NCI-H128 (cell line): ENCODE measurements around the gene EBF4.
"Not testable (repeated sequence)": the region's sequence is repeated elsewhere in the genome, so short reads cannot be mapped to it uniquely, and the experiment has no call there.

Experiments used
- DNase-seq: peaks from one replicate; lab custom pipeline; 2025; ENCODE audit not compliant: unreplicated experiment; lab: John Stamatoyannopoulos, UW

The EBF4 gene

DNA sequence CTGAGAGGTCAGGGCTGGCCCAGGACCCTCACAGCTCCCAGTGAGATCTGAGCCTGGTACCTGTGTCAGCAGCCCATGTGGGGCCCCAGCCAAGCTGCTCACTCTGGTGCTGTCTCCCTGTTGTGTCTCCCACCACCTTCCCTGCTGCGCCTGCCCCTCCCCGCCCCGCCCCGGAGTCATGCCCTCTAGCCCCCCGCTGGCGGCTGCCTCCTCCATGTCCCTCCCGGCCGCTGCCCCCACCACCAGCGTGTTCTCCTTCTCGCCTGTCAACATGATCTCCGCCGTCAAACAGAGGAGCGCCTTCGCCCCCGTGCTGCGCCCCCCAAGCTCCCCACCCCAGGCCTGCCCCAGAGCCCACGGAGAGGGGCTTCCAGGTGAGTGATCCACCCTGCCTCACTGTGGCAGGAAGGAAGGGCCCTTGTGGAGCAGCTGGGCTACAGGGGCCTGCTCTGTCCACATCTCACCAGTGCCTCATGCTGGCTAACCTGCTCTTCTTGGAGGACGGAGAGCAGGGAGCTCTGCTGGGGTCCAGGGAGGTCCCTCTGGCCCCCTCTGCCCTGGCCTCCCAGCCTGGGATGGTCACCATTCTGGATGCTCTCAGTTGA is 63.0 kb downstream of the EBF4 start:
- no peak for DNase-seq

- DNase-seq, result no peak
Observed at GRCh38 chr20:2756056-2756611, 63.6 kb downstream of the EBF4 start.

DNA sequence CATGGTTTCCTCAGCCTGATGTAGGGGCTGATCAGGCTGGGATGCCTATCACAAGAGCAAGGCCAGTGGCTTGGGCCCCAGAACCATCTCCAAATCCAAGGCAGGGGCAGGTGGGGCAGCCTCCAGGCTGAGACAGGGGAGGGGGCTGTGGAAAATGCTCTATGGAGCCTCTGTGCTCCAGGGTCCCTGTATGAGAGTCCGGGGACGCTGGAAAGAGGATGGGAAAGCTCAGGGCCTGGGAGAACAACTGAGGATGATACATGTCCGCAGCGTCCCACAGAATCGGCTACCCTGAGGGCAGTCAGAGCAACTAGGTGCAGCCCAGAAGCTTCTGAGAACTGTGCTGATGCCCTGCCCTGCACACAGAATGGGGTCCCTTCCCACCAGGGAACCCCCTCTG is 64.4 kb downstream of the EBF4 start:
- no peak for DNase-seq

- DNase-seq, result no peak
Observed at GRCh38 chr20:2757969-2758368, 65.4 kb downstream of the EBF4 start.

DNA sequence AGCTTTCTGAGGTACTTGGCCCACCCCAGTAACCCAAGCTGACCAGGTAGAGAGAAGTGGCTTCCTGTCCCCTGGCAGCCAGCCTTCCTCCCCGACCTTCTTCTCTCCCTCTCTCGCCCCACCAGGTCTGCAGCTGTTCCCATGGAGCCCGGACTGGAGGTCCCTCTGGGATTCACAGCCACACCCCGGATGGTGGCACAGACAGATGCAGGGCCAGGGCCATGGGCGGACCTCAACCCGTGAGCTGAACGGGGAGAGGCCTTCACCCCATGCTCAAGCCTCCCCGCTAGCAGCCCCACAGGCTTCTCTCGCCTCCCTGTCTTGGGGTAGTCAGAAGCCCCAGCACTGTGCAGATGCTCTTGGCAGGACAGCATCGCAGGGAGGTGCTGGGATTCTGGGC is 66.6 kb downstream of the EBF4 start:
- DNase-seq, result no peak

- DNase-seq, result no peak
Observed at GRCh38 chr20:2759603-2760296, 67.2 kb downstream of the EBF4 start.

GRCh38 chr20:2760297-2760951 is 67.8 kb downstream of the EBF4 start:
- no peak for DNase-seq

- DNase-seq, result no peak
Observed at GRCh38 chr20:2760952-2761305, 68.3 kb downstream of the EBF4 start.

GRCh38 chr20:2761885-2762284 is 69.3 kb downstream of the EBF4 start:
- no peak for DNase-seq

DNA sequence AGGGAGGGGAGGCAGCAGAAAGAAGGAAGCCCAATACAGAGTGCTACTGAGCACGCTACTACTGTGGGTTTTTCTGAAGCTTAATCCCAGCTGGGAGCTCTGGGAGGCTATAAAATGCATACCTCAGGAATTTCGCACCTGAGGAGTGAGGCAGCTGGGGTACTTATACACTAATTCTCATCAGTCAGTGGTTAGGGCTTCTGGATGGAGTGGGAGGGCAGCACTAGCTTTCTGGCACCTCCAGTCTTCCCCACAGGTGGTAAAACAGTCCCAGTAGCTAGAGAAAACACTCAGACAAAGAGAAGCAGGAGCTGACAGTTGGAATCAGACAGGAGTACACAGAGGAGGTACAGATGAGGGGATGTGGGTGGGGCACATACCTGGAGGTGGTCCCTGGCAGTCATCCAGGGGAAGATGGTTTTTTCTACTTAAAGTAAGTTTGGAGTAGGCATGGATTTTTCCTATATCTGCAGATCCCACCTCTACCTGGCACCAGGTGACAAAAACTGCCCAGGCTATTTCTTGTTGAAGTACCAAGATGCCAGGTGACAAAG is 70.1 kb downstream of the EBF4 start:
- DNase-seq, result no peak

GRCh38 chr20:2763186-2763585 is 70.6 kb downstream of the EBF4 start:
- no peak for DNase-seq

DNA sequence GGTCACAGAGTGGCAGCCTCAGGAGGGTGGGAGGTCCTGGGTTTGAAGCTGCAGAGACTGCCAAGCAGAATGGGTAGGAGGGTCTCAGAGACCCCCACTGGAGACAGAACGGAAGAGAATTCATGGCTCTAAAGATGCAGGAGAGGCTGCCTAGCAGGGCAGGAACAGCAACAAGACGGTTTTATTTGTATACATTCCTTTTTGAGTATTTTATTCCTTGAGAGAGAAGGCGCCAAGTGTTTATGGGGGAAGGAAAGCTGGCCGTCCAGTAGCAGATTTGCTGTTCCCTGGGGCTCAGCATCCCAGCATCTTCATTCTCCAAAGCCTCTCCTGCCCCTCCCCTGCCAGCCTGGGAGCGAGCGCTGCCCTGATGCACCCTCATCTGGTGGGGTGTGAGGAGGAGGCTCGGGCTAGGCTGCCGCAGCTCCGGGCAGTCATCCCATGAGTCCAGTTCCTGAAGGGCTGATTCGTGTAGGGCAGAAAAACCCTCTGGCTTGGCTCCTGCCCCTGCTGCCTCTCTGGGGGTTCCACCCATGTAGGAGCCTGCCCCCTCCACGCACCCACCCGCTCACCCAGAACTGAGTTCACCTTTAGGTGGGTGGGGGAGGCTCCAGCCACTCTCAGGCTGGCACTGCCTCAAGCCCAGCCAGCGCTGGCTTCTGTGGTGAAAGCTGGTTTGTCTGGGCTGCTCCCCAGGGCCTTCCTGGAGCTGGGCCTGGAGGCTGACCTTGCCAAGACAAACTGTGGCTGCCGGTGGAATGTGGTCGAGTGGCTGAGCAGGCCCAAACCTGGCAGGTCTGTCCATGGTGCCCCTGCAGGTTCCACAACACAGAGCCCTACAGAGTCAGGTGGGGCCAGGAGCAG is 75.4 kb downstream of the EBF4 start:
- DNase-seq, result no peak

DNA sequence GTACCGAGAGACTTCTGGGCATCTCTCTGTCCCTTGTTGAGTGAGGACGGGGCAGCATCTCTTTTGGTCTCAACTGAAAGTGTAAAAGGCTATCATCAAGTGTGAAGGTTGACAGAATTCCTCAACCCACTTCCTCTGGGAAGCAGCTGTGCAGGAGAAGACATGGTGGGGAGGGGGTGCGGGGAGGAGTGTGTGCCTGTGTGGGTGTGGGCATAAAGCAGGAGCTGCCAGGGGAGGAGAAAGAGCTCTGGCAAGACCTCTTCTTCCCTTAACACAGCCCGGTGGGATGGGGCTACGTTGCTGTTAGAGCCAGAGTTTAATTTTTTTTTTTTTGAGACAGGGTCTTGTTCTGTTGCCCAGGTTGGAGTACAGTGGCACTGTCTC is 76.0 kb downstream of the EBF4 start:
- DNase-seq, result no peak

DNA sequence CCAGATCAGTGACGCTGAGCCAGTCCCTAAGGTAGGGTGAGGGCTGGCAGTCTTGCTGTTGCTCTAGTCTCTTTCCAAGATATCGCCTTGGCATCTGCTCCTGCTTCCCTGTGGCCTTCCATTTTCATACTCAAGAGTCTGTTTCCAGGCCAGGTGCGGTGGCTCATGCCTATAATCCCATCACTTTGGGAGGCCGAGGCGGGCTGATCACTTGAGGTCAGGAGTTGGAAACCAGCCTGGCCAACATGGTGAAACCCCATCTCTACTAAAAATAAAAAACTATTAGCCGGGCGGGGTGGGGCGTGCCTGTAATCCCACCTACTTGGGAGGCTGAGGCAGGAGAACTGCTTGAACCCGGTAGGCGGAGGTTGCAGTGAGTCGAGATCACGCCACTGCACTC is 77.5 kb downstream of the EBF4 start:
- not testable (repeated sequence) for DNase-seq

DNA sequence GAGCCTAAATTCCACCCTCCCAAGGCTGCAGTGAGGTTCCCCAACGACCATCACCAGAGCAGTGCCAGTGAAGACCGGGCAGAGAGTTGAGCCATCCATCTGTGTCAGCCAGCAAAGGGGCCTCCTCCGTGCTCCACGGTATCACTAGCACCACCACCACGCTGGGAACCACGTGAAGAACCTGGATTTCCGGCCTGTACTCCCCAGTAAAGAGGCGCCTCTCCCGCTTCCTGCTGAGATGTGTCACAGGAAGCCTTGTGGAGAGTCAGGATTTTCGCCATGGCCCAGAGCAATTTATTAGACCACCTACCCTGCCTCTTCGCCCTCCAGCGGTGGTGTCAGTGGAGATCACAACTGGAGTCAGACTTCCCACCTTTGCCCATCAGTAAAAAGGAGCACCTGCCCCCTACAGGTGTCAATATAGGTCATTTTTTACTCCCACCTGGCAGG is 79.1 kb downstream of the EBF4 start:
- no peak for DNase-seq

- no peak for DNase-seq
Observed at GRCh38 chr20:2773812-2774211, 81.2 kb downstream of the EBF4 start.

DNA sequence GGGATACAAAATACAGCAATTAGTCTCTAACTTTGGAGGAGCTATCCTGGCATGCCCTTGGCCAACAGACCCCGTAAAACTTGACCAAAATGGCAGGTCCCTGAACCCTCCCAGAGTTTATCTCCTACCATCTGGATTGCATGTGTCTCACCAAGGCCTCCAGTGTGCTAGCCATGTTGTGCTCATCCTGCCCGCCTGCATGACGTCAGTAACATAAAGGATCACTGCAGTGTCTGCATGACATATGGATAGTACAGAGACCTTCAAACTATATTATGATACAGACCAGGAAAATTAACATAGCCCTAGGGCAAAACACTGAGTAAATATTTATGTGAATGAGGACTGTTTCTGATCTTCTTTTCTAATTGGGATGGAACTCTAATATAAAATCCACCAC is 82.6 kb downstream of the EBF4 start:
- DNase-seq, result no peak

DNA sequence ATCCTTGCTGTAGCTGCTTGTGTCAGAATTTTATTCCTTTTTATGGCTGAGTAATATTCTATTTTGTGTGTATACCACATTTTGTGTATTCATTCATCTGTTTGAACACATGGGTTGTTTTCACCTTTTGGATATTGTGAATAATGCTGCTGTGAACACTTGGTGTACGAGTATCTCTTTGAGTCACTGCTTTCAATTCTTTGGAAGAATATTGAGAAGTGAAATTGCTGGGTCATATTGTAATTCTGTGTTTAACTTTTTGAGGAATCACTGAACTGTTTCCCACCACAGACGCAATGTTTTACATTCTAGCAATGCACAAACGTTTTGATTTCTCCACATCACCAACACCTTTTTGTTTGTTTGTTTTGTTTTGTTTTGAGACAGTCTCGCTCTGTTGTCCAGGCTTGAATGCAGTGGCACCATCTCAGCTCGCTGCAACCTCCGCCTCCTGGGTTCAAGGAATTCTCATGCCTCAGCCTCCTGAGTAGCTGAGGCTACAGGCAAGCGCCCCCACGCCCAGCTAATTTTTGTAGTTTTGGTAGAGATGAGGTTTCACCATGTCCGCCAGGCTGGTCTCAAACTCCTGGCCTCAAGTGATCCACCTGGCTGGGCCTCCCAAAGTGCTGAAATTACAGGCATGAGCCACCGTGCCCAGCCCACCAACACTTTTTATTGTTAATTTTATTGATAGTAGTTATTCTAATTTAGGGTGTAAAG is 86.2 kb downstream of the EBF4 start:
- no peak for DNase-seq

DNA sequence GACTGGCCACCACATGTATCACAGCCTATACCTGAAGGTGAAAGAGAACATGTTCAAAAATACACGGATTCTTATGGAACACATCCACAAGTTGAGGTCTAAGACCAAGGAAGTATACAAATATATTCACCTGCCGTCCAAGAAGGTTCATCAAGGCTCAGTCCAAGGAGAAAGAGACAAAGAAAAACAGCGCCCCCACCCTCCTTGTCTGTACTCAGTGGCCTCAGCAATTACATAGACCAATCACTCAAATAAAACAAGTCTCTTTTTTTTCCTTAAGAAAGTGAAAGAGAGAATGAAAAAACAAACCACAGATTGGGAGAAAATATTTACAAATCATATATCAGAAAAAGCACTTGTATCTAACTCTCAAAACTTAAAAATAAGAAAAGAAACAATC is 88.4 kb downstream of the EBF4 start:
- no peak for DNase-seq

DNA sequence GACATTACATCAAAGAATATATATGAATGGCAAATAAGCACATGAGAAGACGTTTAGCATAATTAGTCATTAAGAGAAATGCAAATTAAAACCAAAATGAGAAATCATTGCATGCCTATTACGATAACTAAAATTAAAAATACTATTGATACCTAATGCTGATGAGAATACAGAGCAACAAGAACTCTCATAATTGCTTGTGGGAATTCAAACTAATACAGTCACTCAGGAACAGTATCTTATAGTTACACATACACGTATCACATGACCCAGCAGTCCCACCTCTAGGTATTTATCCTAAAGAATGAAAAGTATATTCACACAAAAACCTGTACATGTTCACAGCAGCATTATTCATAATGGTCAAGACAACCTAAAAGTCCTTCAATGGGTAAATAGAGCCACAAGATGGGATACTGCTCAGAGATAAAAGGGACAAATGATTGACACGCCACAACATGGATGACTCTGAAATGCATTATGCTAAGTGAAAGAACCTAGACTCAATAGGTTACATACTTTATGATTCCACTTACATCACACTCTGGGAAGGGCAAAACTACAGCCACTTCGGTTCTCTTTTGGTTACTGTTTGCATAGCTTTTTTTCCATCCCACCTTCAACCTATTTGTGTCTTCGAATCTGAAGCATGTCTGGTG is 91.5 kb downstream of the EBF4 start:
- no peak for DNase-seq
